Choroid plexus epithelial cell (primary cell): Measurements from ENCODE around the gene THRAP3.
A peak's percentile ranks its signal among the peaks of the same experiment; 100 is the strongest.

Experiments
- DNase-seq: peaks from one replicate; pipeline ENCODE4 v3.0.0-alpha.2; 2010; ENCODE audit warnings: low read depth
- H3K4me3 ChIP-seq: 2 replicates; pipeline ENCODE4 v1.5.1; 2011; ENCODE audit warnings: low read depth, mild to moderate bottlenecking, control low read depth, low read length, moderate library complexity
- TF ChIP-seq, protein P1 (sequence below): conservative IDR thresholded peaks from 2 replicates; pipeline ENCODE4 v1.5.1; 2011; ENCODE audit warnings: low read depth, mild to moderate bottlenecking, control low read depth, inconsistent platforms, low read length, moderate library complexity

THRAP3 gene

DNA sequence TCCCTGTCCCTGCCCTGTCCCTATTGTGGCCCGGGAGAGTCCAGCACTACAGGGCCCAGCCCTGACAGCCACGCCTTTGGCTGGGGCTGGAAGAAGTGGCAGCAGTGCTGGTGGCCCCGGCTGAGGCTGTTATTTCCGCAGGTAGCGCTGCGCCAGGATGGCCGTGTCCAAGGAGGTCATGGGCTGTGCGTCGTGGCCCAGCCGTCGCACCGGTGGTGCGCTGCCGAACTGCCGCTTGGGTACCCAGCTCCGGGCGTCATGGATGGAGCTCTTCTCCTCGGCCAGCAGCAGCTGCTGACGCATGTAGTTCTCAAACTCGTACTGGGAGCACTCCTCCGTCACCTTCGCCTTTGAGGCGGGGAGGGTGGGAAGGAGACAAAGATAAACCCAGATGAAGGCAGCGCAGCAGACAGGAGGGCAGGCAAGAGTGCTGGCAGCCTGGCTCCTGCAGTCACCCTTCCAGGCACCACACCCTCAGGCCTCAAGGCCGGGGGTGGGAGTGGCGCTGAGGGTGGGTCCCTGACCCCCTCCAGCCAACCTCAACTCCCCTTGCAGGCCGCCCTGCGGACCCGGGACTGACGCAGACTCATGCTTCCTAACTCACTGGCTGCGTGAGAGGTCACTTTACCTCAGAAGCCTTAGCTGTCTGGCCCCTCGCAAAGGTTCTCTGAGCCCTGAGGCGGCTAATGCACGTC lies 117.5 kb downstream of the THRAP3 start:
- H3K4me3 ChIP-seq = no peak overlapping the region
- no peak for DNase-seq
- TF ChIP-seq, protein P1, sequence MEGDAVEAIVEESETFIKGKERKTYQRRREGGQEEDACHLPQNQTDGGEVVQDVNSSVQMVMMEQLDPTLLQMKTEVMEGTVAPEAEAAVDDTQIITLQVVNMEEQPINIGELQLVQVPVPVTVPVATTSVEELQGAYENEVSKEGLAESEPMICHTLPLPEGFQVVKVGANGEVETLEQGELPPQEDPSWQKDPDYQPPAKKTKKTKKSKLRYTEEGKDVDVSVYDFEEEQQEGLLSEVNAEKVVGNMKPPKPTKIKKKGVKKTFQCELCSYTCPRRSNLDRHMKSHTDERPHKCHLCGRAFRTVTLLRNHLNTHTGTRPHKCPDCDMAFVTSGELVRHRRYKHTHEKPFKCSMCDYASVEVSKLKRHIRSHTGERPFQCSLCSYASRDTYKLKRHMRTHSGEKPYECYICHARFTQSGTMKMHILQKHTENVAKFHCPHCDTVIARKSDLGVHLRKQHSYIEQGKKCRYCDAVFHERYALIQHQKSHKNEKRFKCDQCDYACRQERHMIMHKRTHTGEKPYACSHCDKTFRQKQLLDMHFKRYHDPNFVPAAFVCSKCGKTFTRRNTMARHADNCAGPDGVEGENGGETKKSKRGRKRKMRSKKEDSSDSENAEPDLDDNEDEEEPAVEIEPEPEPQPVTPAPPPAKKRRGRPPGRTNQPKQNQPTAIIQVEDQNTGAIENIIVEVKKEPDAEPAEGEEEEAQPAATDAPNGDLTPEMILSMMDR = no peak

DNA sequence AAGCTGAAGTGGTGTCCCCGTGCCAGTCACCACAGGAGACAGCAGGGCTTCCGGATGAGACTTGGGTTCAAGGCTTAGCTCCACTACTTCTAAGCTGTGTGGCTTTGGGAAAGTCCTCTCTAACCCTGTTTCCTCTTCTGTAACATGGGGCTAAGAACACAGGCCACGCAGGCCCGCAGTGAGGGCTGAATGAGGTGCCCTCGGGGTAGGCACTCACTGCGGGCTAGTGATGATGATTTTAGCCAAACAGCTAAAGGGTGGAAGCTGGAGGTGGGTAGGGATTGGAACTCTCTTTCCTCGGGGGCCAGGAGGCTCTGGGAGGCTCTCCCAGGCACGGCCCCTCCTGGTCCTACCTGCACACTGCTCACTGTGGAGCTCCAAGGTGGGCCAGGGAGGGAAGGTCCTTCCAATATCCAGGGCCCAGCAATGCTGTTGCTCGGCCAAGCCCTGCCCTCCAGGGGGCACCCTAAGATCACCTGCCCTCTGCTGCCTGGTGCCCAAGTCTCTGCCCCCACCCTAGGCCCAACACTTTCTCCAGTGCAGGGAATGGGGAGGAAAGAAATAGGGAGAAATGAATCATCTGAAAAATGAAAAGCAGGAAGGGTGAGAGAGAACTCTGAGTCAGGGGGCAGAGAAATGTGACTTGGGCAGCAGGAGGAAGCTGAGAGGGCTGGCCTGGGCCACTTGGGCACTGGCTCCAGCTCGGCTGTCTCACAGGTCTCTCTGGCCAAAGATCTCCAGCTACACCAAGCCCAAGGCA lies 118.4 kb downstream of the THRAP3 start:
- no peak overlapping the region for H3K4me3 ChIP-seq
- TF ChIP-seq, protein P1 = peak; percentile 77
- peak; percentile 61 for DNase-seq

DNA sequence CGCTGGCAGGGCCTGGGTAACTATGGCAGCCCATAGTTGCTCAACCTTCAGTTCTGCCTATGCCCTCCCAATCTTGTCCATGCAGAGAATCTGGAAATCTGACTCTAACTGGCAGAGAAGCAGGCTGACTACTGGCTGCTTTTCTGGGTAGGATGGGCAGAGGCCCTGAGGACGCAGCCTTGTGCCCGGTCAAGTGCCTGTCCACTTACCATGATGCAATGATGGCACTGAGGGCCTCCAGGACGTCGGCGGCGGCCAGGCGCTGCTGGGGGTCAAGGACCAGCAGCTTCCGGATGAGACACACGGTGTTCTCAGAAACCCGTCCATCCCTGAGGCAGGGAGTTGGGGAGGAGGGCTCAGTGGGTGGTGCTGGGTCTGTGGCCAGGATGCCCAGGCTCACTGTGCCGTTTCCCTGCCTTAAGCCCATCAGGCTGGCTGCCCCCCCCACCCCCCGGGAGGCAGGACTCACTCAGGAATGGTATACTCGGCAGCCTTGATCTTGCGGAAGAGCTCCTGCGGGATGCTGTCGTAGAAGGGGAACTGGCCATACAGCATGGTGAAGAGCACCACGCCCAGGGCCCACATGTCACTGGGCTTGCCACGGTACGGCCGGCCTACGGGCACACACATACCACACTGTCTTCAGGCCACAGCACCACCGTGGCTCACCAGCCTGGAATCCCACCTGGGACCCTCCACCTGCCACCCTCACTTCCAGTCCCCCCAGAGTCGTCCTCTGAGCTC lies 119.6 kb downstream of the THRAP3 start:
- H3K4me3 ChIP-seq = no peak overlapping the region
- no peak for DNase-seq
- TF ChIP-seq, protein P1 = no peak

DNA sequence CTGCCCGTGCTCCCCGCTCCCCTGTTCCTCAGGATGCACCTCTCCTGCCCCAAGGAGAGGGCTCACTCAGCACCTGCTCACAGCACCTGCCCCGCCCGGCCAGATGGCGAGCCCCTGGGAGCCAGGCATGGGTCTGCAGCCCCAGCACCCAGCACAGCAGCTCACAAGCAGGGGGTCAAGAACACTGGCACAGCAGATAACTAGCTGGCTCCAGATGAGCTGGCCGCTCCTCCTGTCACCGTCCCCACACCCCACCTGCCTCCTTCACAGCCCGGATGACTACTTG lies 120.1 kb downstream of the THRAP3 start:
- DNase-seq = no peak
- no peak overlapping the region for H3K4me3 ChIP-seq
- TF ChIP-seq, protein P1 = no peak

DNA sequence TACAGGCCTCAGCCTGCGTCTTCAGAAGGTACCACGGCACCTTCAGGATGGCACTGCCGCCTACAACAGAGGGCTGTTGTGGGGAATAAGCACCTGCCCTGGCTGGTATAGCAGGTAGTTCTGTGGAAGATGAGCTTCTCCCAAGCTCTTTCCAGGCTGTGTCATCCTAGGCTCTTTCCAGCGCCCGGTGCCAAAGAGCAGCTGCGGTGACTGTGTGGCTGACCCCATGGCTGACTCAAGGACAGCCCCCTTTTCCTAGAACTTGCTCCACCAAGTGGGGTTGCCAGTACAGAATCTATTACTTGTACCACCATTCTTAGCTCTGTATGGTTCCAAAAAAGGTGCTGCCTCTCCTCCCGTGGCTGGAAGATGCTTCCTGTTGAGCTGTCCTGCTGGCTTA lies 121.1 kb downstream of the THRAP3 start:
- TF ChIP-seq, protein P1 = no peak
- DNase-seq = no peak
- no peak overlapping the region for H3K4me3 ChIP-seq

DNA sequence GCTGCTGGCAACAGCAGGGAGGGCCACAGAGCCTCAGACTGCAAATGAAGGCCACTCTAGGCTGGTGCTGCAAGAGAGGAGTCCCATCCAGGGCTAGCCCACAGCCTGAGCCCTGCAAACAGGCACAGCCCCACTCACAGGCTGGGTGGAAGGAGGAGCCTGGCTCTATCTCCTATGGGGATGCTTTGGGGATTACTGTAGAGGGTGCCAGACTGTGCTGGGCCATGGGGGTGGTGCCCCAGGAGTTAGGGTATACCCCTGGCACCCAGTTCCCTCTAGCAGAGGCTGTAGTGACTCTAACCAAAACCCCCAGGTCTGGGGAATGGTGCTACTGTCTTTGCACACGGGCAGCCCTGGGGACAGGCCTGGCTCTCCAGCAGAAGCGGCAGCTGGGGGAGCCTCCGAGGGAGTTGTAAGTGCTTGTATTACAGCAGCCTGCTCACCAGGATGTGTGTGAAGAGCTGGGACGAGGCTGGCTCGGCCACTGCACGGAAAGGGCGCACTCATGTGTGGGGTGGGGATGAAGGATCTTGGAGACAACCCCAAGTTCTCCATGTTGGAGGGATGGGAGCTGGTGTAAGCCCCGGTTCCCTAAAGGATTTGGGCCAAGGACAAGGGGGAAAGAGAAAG lies 122.6 kb downstream of the THRAP3 start:
- DNase-seq = no peak
- H3K4me3 ChIP-seq = no peak overlapping the region
- TF ChIP-seq, protein P1 = no peak
